NOMO-1 (cell line): Measurements from ENCODE around the gene MYH9.

Source experiments
- DNase-seq, 2 experiments: peaks; one replicate each; lab custom pipeline; 2025; ENCODE audit not compliant: unreplicated experiment in 2 of 2; lab: John Stamatoyannopoulos, UW

MYH9 gene

DNA sequence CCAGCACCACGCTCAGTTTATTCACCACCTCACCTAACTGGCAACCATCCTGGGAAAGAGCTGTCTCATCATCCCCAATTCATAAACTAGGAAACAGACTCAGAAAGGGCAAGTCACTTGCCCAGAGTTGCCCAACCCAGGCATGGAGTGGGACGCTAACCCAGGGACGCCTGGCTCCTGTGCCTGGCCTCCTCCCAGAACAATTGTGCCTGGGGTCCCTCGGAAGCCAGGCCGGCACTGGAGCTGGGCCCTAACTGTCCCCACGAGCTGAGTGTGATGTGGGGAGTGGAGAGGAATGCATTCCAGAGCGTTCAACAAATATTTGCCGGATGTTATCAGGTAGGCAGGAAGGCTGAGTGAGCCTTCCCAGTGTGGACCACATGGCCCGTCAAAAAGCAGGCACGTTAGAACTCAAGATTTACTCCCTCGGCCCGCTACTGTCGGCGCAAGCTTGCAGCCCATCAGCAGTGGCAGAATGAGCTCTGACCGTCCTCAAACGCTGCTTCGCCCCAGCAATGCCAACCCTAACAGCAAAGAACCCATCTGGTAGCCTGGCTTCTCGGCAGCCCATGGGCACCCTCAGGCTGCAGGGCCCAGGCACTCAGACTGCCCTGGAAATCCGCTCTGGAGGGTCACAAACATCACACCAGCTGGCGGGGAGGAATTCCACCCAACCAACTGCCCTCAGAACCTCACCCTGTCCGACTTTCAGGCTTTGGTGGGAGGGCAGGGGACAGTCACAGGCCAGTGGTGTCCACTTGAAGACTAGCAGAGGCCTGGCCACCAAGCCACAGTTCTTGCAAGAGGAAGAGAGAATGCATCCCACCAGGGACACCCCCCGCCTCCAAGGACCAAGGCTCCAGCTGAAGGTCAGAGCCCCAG is 35.6 kb downstream of the MYH9 start:
- DNase-seq: no peak

GRCh38 chr22:36350751-36351594 is 36.8 kb downstream of the MYH9 start:
- DNase-seq: no peak

DNA sequence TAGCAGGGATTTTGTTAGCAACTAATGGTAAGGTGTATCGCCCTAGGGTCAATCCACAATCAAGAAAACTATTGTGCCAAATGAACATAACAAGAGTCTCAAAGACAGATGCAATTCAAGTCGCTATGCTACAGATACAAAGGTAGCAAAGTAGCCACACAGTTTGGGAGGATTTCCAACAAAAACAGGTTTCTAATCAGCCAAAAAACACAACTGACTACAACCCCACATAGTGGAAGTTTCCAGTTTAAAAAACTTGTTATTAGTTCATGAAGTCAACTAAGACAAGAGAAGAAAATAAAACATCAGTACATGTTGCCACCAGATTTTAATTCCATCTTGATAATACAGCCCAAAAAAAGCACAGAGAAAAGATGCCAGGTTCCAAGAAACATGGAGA is 38.0 kb downstream of the MYH9 start:
- no peak for DNase-seq

GRCh38 chr22:36348760-36349159 is 39.0 kb downstream of the MYH9 start:
- no peak for DNase-seq

DNA sequence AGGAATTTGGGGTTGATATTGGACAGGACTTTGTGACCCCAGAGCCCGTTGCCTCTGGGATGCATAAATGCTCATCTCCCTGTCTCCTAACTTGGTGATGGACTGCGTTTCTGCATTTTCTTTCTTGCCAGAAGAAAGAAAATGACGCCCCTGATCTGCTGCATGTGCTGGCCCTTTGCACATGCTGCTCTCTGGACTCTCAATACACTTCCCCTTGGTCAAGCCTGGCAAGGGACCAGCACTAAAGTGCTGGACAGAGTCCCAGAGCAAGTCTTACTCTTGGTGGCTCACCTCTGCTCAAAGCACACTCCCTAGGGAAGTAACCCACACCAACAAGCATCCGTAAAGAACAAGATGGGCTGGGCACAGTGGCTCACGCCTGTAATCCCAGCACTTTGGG is 40.7 kb downstream of the MYH9 start:
- DNase-seq: no peak

- DNase-seq: no peak
Measured at GRCh38 chr22:36344106-36344827, 43.5 kb downstream of the MYH9 start.

GRCh38 chr22:36343720-36344105 is 44.1 kb downstream of the MYH9 start:
- no peak for DNase-seq

DNA sequence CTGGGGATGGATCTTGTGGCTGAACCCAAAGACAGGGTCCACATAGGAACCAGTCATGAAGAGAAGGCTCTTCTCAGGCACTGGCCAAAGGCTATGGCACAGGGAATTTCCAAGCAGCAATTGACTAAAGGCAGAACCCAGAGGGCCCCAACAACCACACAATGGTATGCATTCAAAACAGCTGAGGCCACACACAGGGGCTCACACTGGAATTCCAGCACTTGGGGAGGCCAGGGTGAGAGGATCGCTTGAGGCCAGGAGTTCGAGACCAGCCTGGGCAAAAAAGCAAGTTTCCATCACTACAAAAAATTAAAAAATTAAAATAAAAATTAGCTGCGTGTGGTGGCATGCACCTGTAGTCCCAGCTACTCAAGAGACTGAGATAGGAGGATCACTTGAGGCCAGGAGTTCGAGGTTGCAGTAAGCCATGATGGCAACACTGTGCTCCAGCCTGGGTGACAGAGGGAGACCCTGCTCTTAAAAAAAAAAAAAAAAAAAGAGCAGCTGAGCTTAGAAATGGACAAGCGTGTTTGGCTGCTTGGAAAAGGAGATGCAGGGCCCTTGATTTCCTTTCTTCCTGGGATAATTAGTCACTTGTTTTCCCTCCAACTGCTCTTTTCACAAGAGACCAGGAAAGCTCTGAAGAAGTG is 44.6 kb downstream of the MYH9 start:
- DNase-seq: no peak

DNA sequence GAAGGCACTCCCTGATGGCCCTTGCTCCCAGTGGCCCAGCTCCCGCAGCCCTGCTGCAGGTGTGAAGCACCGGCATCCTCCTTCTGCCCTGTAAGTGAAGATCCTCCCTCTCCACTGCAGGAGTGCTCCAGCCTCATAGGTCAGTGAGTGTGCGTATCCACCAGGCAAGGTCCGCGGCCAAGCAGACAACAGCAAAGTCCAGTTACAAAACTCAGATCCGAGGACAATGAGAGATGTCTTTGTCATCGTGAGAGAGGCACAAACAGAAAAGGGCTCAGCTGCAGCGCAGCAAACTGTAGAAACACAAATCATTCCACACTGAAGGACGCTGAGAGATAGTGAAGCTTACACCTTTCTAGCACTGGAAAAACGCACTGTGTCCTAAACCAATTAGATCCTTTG is 46.1 kb downstream of the MYH9 start:
- no peak for DNase-seq

DNA sequence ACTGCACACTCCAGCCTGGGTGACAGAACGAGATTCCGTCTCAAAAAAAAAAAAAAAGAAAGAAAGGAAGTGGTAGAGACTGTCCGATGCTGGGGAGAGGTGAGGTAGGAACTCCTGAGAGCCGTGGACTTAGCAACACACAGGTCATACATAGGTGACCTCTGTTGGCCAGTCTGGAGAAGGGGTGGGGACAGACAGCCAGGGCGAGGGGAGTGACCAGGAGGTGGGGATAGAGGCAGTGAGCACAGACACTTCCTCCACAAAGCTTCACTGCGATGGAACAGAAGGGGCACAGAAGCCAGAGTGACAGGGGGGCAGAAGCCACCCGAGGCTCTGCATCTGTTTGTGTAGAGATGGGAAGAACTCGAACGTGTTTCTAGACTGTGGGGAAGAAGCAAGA is 47.1 kb downstream of the MYH9 start:
- DNase-seq: no peak

DNA sequence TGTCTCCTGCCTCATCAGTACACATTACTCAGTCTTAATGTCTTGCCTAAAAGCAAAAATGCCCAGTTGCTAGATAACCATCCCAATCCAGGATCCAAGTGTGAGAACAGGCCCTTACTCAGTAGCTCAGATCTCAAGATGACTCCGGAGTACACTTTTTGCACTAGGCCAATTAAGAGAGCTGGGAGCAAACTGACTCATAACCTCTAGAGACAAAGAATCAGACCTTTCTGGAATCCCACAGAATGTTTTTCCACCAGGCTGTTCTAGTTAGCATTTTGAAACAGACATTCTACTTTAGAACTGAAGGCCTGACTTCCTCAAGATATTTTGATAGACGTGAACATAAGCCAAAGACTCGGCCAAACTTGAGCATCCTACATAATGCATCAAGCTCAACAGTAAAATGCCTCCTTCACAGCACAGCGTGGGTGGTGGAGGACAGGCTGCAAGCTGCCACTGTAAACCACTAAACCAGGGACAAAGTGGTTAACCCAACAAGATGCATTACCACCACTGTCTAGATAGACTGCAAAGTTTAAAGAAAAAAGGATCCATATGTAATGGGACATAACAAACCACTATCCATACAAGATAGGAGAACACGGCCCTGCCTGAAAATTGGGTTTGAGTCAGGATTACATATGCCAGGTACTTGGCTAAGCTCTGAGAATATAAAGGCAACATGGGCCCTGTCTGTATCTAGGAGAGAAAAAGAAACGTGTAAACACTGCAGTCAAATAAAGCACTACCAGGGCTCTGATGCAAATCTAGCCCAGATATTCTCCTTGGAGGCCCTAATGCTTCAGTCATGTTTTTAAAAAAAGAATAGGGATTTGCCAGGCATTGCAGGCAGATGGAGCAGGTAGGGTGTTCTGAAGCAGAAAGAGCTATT is 48.3 kb downstream of the MYH9 start:
- no peak for DNase-seq

DNA sequence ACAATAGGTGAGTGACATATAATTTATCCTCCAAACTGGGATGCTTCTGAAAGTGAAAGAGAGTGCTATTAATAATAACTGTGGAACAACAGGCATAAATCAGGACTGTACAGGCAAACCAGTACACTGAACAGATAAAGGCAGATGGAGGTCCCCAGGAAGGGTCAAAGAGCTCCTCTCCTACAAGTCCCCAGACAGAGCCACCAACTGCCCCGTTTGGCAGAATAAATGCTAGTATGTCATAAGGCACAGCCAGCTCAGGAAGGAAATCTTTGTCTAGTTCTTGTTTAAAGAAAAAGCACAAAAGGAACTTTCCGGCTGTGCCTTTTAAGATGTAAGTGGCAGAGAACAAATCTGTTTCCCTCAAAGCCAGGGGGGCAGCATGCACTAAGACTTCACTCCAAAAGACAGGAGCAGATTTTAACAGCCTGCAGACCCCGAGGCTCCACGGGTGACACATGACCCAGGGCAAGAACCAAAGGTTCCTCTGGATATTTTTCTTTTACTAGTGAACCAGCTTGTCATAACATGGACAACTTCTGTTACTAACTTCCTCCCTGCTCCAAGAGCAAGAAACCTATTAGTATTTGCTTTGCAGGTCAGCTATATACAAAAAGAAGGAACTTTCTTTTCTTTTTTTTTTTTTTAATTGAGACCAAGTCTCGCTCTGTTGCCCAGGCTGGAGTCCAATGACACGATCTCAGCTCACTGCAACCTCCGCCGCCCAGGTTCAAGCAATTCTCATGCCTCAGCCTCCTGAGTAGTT is 50.2 kb downstream of the MYH9 start:
- peak in 1 of 2 experiments; percentile 25 for DNase-seq

DNA sequence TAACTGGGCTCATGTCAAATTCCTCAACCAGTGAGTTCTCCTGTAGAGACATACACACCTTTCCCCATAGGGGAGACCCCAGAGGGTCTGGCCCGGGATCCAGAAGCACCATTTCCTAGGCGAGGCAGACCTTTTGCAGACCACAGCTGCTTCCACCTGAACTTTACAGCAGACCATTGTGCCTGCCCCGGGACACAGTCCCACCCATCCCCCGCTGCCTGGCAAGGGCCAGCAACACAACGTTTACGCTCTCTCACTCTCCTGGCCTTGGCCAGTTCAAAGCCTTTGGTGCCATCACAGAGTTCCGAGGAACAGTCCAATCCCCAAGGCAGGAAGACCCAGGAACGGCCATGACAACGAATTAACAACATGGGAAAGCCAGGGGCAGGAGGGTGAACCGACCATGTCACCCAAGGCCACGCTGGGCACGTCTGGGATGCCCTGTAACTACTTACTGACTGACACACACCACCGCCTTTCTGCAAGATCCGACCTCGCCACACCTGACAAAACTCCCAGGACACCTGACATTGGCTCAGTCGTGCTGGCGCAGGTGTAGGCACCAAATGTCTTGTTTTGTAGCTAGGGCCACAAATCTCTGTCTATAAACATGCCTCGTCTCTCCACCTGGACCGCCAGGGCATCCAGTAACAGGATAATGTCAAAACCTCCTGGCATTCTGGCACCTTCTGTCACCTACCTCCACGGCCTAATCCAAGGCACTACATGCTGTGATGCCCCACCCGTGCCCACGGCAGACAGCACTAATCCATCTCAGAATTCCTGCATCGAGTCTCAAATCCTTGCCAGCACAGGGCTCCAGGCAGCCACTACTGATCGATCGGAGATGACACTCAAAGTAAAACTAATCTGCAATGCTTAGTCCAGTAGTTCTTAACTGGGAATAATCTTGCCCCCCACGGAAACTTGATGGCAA is 51.3 kb downstream of the MYH9 start:
- DNase-seq: no peak

- no peak for DNase-seq
Measured at GRCh38 chr22:36335621-36336020, 52.1 kb downstream of the MYH9 start.

DNA sequence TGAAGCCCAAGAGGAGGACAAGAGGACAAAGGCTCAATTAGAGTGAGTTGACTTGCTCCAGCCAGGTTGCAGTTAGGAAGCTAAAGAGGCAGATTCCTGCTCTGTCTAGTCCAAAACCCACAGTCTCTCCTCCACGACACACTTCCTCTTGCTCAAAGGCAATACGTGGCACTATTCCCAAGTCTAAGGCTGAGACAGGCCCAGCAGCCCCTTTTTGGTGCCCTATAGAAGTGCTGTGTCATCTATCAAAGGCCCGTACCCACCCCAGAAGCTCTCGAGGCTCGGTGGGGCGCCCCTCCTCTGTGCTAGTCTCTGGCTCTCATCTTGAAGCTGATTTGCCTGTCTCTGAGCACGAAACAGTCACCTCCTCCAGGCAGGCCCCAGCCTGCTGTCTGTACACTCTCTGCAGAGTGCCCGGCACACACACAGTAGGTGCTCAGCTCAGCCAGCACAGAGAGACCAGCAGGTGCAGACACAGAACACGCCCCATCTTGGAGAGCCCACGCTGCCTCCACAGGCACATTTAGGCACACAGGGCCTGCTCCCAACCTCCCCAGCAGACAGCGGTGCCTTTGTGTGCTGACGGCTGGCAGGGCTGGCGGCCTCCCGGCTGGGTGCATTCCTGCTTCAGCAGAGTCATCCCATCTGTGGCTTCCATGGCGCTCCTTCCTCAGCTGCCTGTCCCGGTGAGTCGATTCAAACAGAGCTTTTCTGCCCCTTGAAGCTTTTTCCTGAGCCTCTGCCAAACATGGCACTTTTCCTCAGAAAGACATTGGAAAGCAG is 52.8 kb downstream of the MYH9 start:
- DNase-seq: no peak

GRCh38 chr22:36334081-36334820 is 53.5 kb downstream of the MYH9 start:
- peak in 1 of 2 experiments; percentile 44 for DNase-seq
